Loucy (cell line): ENCODE data around the gene PIK3CG.

Experiments
- H2AFZ ChIP-seq: fragments of 200-600 bp; sonication (generic); 2 replicates; pipeline ENCODE4 v1.6.0; 2016; ENCODE audit warnings: antibody characterized with exemption, mild to moderate bottlenecking, low read length, moderate library complexity
- H3F3A ChIP-seq: fragments of 200-600 bp; 2 replicates; pipeline ENCODE4 v1.6.0; 2016; ENCODE audit warnings: antibody characterized with exemption, low read depth, mild to moderate bottlenecking
- H3K27me3 ChIP-seq: fragments of 200-600 bp; sonication (generic); 2 replicates; pipeline ENCODE4 v1.6.1; 2014; ENCODE audit warnings: low read length, mild to moderate bottlenecking; ENCODE audit not compliant: insufficient read depth, poor library complexity, severe bottlenecking
- H3K36me3 ChIP-seq: fragments of 200-600 bp; sonication (generic); 2 replicates; pipeline ENCODE4 v1.6.1; 2016; ENCODE audit warnings: low read length; ENCODE audit not compliant: insufficient read depth
- H3K4me1 ChIP-seq: fragments of 200-600 bp; sonication (generic); 2 replicates; pipeline ENCODE4 v1.5.1; 2014; ENCODE audit warnings: low read length, mild to moderate bottlenecking; ENCODE audit not compliant: insufficient read depth, poor library complexity, severe bottlenecking
- H3K4me2 ChIP-seq: fragments of 200-600 bp; sonication (generic); 2 replicates; pipeline ENCODE4 v1.6.0; 2014; ENCODE audit warnings: antibody characterized with exemption, low read length, low read depth, mild to moderate bottlenecking; ENCODE audit not compliant: poor library complexity, severe bottlenecking
- H3K4me3 ChIP-seq: fragments of 200-600 bp; sonication (generic); 2 replicates; pipeline ENCODE4 v1.5.1; 2014; ENCODE audit warnings: low read length, mild to moderate bottlenecking, mixed read lengths; ENCODE audit not compliant: poor library complexity, severe bottlenecking
- H3K79me2 ChIP-seq: fragments of 200-600 bp; sonication (generic); 2 replicates; pipeline ENCODE4 v1.6.1; 2014; ENCODE audit warnings: low read length; ENCODE audit not compliant: insufficient read depth
- H3K9ac ChIP-seq: fragments of 200-600 bp; sonication (generic); 2 replicates; pipeline ENCODE4 v1.6.0; 2014; ENCODE audit warnings: mild to moderate bottlenecking, low read depth, low read length, moderate library complexity; ENCODE audit not compliant: poor library complexity, severe bottlenecking
- H3K9me2 ChIP-seq: fragments of 200-600 bp; sonication (generic); replicated peaks from 2 replicates; pipeline ENCODE4 v1.6.1; 2016; ENCODE audit warnings: low read depth, low read length, mixed read lengths
- H3K9me3 ChIP-seq: fragments of 200-600 bp; sonication (generic); 2 replicates; pipeline ENCODE4 v1.6.1; 2014; ENCODE audit warnings: mild to moderate bottlenecking, antibody characterized with exemption, low read length, low read depth; ENCODE audit not compliant: insufficient read depth
- H4K20me1 ChIP-seq: fragments of 200-600 bp; sonication (generic); 2 replicates; pipeline ENCODE4 v1.6.0; 2014; ENCODE audit warnings: antibody characterized with exemption, low read length, mild to moderate bottlenecking; ENCODE audit not compliant: insufficient read depth, poor library complexity, severe bottlenecking
- CTCF ChIP-seq: fragments of 200-600 bp; sonication (generic); conservative IDR thresholded peaks from 2 replicates; pipeline ENCODE4 v1.5.1; 2014; ENCODE audit warnings: mild to moderate bottlenecking, antibody characterized with exemption, low read length
- EZH2phosphoT487 ChIP-seq: fragments of 200-600 bp; IDR thresholded peaks from 2 replicates; pipeline ENCODE4 v1.6.1; 2018; ENCODE audit warnings: antibody characterized with exemption, mild to moderate bottlenecking, moderate library complexity, borderline replicate concordance

Gene PIK3CG

GRCh38 chr7:106863274-106863997, 1.6 kb upstream of the PIK3CG start:
- Histone ChIP-seq H3K9me3 (no peaks in the 10 kb centered on the region), H3F3A (no peaks in the 10 kb centered on the region), H3K9ac (peak overlapping the region; percentile 83), H3K36me3 (peaks cover 5% of the 10 kb centered on the region; the same call in 1 of the 2 replicates), H3K79me2 (peaks cover 39% of the 10 kb centered on the region), H3K4me1 (peaks cover 41% of the 10 kb centered on the region), H2AFZ (peak overlapping the region; percentile 54; the same call in 1 of the 2 replicates), H3K4me3 (no peak overlapping the region), H3K9me2 (no peaks in the 10 kb centered on the region), H4K20me1 (peaks cover 4% of the 10 kb centered on the region), H3K27me3 (no peaks in the 10 kb centered on the region), H3K4me2 (peak overlapping the region; percentile 89)
- TF ChIP-seq CTCF: no peak
- TF ChIP-seq EZH2phosphoT487: no peak

- H3K9me3 ChIP-seq: no peaks in the 10 kb centered on the region
- H3K79me2 ChIP-seq: peaks cover 49% of the 10 kb centered on the region
- H3K27me3 ChIP-seq: no peaks in the 10 kb centered on the region
- H3K4me3 ChIP-seq: peak overlapping the region; percentile 89
- H2AFZ ChIP-seq: peak overlapping the region; percentile 88
- H3F3A ChIP-seq: no peaks in the 10 kb centered on the region
- H3K4me1 ChIP-seq: peaks cover 51% of the 10 kb centered on the region
- H3K9me2 ChIP-seq: no peaks in the 10 kb centered on the region
- peak overlapping the region; percentile 89 for H3K4me2 ChIP-seq
- TF ChIP-seq CTCF (no peak), EZH2phosphoT487 (no peak)
- peak overlapping the region; percentile 83 for H3K9ac ChIP-seq
- H4K20me1 ChIP-seq: peaks cover 5% of the 10 kb centered on the region
- H3K36me3 ChIP-seq: peaks cover 13% of the 10 kb centered on the region; the same call in 1 of the 2 replicates
These were observed 592 bp upstream of the PIK3CG start for GRCh38 chr7:106864298-106865081.

GRCh38 chr7:106866298-106867281, 1.5 kb downstream of the PIK3CG start:
- H3K9ac ChIP-seq: peak overlapping the region; percentile 83
- peaks cover 69% of the 10 kb centered on the region for H3K4me1 ChIP-seq

More at GRCh38 chr7:106866298-106867281, 1.5 kb downstream of the PIK3CG start:
- H3K9me3 ChIP-seq: no peaks in the 10 kb centered on the region
- H3K4me3 ChIP-seq: peak overlapping the region; percentile 89
- peaks cover 13% of the 10 kb centered on the region; the same call in 1 of the 2 replicates for H3K36me3 ChIP-seq
- peaks cover 70% of the 10 kb centered on the region for H3K79me2 ChIP-seq
- no peak for TF ChIP-seq EZH2phosphoT487
- no peak for TF ChIP-seq CTCF
- H2AFZ ChIP-seq: no peak overlapping the region
- peak overlapping the region; percentile 89 for H3K4me2 ChIP-seq
- H3K9me2 ChIP-seq: no peaks in the 10 kb centered on the region
- H3F3A ChIP-seq: no peaks in the 10 kb centered on the region
- no peaks in the 10 kb centered on the region for H3K27me3 ChIP-seq
- H4K20me1 ChIP-seq: peaks cover 22% of the 10 kb centered on the region
